ENCODE measurements around the gene GPRIN1. TPM values are rescaled to one million over a fixed set of nuclear protein-coding genes. Genes with fewer than 3 reads are reported as not detected.
"Not testable (repeated sequence)": the region's sequence is repeated elsewhere in the genome, so short reads cannot be mapped to it uniquely, and the experiment has no call there.

Gene GPRIN1
- total RNA-seq, 1 donor from 2014 or later = 2.1 TPM

DNA sequence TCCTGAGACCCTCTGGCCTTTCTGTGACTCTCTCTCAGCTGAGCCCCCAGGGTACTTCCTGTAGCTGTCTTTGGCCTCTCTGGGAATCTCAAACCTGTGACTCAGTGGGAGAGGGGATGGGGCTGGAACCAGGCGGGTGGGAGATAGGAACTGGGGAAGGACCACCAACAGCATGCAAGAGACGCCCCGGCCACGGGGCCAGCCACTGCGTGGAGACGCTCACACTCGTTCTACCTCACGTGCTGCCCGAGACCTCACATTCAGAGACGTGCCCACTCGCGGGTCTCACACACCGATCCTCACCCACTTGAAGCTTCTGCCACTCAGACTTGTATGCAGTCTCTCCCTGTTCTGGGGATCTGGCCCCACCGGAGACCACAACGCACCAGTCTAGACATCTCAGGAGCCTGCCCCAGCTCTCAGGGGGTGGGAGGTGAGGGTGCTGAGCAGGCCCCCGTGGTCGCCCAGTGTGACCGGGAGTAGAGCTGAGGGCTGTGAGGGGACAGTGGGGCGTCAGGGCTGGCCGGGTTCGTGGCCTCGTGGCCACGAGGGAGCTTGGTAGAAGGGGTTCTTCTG, 13.8 kb downstream of the GPRIN1 start:
- TF ChIP-seq, protein P1, sequence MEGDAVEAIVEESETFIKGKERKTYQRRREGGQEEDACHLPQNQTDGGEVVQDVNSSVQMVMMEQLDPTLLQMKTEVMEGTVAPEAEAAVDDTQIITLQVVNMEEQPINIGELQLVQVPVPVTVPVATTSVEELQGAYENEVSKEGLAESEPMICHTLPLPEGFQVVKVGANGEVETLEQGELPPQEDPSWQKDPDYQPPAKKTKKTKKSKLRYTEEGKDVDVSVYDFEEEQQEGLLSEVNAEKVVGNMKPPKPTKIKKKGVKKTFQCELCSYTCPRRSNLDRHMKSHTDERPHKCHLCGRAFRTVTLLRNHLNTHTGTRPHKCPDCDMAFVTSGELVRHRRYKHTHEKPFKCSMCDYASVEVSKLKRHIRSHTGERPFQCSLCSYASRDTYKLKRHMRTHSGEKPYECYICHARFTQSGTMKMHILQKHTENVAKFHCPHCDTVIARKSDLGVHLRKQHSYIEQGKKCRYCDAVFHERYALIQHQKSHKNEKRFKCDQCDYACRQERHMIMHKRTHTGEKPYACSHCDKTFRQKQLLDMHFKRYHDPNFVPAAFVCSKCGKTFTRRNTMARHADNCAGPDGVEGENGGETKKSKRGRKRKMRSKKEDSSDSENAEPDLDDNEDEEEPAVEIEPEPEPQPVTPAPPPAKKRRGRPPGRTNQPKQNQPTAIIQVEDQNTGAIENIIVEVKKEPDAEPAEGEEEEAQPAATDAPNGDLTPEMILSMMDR (IDR thresholded peaks at IDR 0.05) = no peak
- no peaks in the 10 kb centered on the region for H3K4me1 Mint-ChIP-seq (ENCODE audit: low read depth)
- H3K27me3 Mint-ChIP-seq (ENCODE audit: low read depth) = no peaks in the 10 kb centered on the region
- no peaks in the 10 kb centered on the region for H3K36me3 Mint-ChIP-seq (ENCODE audit: low read depth)
- H3K27ac Mint-ChIP-seq (ENCODE audit: unreplicated experiment) = no peak overlapping the region
- no peak for DNase-seq (ENCODE audit: low spot score)
- H3K4me3 Mint-ChIP-seq (ENCODE audit: unreplicated experiment) = no peak overlapping the region
- no peaks in the 10 kb centered on the region for H3K9me3 Mint-ChIP-seq (ENCODE audit: low read depth)

DNA sequence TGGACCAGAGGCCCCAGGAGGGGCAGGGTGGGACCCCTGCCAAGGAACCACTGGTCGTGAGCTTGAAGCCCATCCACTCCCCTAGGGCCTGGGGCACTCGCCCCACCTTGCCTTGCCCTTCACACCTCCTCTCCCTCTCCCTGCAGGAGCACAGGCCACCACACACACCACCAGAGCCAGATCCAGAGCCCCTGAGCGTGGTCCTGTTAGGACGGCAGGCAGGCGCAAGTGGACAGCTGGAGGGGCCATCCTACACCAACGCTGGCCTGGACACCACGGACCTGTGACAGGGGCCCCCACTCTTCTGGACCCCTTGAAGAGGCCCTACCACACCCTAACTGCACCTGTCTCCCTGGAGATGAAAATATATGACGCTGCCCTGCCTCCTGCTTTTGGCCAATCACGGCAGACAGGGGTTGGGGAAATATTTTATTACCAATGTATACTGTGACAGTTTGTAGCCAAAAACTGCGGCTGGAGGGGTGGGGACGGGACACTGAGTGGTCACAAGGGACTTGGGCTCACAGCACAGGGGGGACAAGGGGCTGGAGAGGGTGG, 14.5 kb downstream of the GPRIN1 start:
- H3K36me3 Mint-ChIP-seq (ENCODE audit: low read depth) = no peaks in the 10 kb centered on the region
- H3K27ac Mint-ChIP-seq (ENCODE audit: unreplicated experiment) = no peak overlapping the region
- no peaks in the 10 kb centered on the region for H3K4me1 Mint-ChIP-seq (ENCODE audit: low read depth)
- H3K4me3 Mint-ChIP-seq (ENCODE audit: unreplicated experiment) = no peak overlapping the region
- H3K27me3 Mint-ChIP-seq (ENCODE audit: low read depth) = no peaks in the 10 kb centered on the region
- no peaks in the 10 kb centered on the region for H3K9me3 Mint-ChIP-seq (ENCODE audit: low read depth)
- DNase-seq (ENCODE audit: low spot score) = no peak
- TF ChIP-seq, protein P1 (IDR thresholded peaks at IDR 0.05) = no peak

DNA sequence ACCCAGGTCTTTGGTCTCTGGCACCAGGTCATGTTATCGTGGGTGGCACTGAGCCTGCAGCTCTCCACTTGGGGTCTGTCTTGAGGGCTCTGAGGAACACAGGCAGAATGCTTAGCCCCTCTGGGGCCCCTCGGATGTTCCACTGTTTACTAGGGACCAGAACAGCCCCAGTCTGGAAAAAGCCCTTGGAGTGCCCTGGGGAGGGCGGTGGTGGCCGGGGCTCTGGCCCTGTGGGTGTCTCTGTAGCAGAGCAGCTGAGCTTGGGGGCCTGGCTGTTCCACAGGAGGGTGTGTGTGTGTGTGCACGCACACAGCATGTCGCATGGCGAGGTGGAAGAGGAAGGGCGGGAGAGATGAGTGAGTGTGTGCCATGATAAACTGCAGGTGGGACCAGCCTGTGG, 15.4 kb downstream of the GPRIN1 start:
- H3K27me3 Mint-ChIP-seq (ENCODE audit: low read depth) = no peaks in the 10 kb centered on the region
- no peak overlapping the region for H3K27ac Mint-ChIP-seq (ENCODE audit: unreplicated experiment)

DNA sequence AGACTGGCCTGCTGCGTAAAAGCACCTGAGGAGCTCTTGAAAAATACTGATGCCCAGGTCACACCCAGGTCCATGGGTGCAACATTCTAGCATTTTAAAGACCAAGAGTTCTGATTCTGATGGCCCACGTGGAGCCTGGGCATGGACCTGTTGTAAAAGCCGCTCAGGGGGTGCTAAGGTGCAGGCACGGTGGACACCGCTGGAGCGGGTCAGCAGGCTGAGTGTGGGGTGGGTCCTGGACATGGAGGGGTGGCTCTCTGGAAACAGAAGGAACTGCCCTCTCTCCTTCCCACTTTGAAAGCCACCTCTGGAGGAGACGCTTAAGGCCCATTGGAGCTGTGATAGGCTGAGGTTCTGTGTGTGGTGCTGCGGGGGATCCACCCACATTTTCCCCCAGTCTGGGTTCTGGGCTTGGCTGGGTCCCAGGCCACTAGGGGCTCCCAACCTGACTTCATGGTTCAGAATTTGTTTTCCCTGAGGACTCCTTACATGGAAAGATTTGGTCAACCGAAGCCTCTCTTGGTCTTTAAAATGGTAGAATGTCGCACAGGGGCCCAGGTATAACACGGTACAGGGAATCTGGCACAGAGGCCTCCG, 16.6 kb downstream of the GPRIN1 start:
- no peak overlapping the region for H3K27ac Mint-ChIP-seq (ENCODE audit: unreplicated experiment)
- H3K4me1 Mint-ChIP-seq (ENCODE audit: low read depth) = no peaks in the 10 kb centered on the region
- DNase-seq (ENCODE audit: low spot score) = no peak
- no peaks in the 10 kb centered on the region for H3K9me3 Mint-ChIP-seq (ENCODE audit: low read depth)
- TF ChIP-seq, protein P1 (IDR thresholded peaks at IDR 0.05) = no peak
- H3K36me3 Mint-ChIP-seq (ENCODE audit: low read depth) = no peaks in the 10 kb centered on the region
- H3K27me3 Mint-ChIP-seq (ENCODE audit: low read depth) = peaks cover 2% of the 10 kb centered on the region
- H3K4me3 Mint-ChIP-seq (ENCODE audit: unreplicated experiment) = no peak overlapping the region

More for the DNA sequence above, 15.4 kb downstream of the GPRIN1 start:
- Mint-ChIP-seq H3K9me3 (ENCODE audit: low read depth) (no peaks in the 10 kb centered on the region), H3K36me3 (ENCODE audit: low read depth) (no peaks in the 10 kb centered on the region), H3K4me1 (ENCODE audit: low read depth) (no peaks in the 10 kb centered on the region), H3K4me3 (ENCODE audit: unreplicated experiment) (no peak overlapping the region)
- TF ChIP-seq, protein P1 (IDR thresholded peaks at IDR 0.05) = no peak
- DNase-seq (ENCODE audit: low spot score) = no peak

DNA sequence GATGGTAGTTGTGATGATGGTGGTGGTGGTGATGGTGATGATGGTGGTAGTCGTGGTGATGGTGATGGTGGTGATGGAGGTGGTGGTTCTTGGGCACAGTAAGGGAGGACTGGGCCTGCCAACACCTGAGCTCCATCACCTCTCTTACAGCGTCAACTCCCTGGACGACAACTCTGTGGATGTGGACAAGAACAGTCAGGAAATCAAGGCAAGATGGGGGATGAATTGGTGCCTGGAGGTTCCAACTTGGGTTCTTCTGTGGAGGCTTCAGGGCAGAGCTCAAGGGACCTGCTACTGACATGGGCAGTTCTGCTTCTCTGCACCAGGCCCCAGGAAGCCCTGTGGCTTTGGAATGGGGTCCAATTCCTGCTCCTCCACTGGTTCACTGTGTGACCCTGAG, 17.4 kb downstream of the GPRIN1 start:
- H3K27ac Mint-ChIP-seq (ENCODE audit: unreplicated experiment) = no peak overlapping the region
- no peaks in the 10 kb centered on the region for H3K36me3 Mint-ChIP-seq (ENCODE audit: low read depth)
- DNase-seq (ENCODE audit: low spot score) = no peak
- TF ChIP-seq, protein P1 (IDR thresholded peaks at IDR 0.05) = no peak
- peaks cover 2% of the 10 kb centered on the region for H3K27me3 Mint-ChIP-seq (ENCODE audit: low read depth)
- no peaks in the 10 kb centered on the region for H3K9me3 Mint-ChIP-seq (ENCODE audit: low read depth)
- H3K4me1 Mint-ChIP-seq (ENCODE audit: low read depth) = no peaks in the 10 kb centered on the region
- no peak overlapping the region for H3K4me3 Mint-ChIP-seq (ENCODE audit: unreplicated experiment)

DNA sequence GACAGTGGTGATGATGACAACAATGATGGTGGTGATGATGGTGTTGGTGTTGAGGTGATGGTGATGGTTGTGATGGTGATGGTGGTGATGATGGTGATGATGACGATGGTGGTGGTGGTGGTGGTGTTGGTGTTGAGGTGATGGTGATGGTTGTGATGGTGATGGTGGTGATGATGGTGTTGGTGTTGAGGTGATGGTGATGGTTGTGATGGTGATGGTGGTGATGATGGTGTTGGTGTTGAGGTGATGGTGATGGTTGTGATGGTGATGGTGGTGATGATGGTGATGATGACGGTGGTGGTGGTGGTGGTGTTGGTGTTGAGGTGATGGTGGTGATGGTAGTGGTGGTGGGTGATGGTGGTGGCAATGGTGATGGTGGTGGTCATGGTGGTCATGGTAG, 18.3 kb downstream of the GPRIN1 start:
- not testable (repeated sequence) for DNase-seq (ENCODE audit: low spot score); H3K9me3 Mint-ChIP-seq (ENCODE audit: low read depth); H3K4me3 Mint-ChIP-seq (ENCODE audit: unreplicated experiment); H3K4me1 Mint-ChIP-seq (ENCODE audit: low read depth); H3K36me3 Mint-ChIP-seq (ENCODE audit: low read depth); H3K27ac Mint-ChIP-seq (ENCODE audit: unreplicated experiment); H3K27me3 Mint-ChIP-seq (ENCODE audit: low read depth)
